Cardiac ventricle fibroblast (primary cell): ENCODE results near the gene TUBG1. TPM values are rescaled to one million over a fixed set of nuclear protein-coding genes. Genes with fewer than 3 reads are reported as not detected.

ENCODE experiments used
- total RNA-seq: library from RNA; depleted of rRNA; stranded (reverse); fragments of >200 nt; gene quantifications from 2 replicates; pipeline ENCODE4 v1.2.3, GENCODE V29; 2015

TUBG1 gene
- total RNA-seq = 21.8 and 25.5 TPM in 2 replicates

DNA sequence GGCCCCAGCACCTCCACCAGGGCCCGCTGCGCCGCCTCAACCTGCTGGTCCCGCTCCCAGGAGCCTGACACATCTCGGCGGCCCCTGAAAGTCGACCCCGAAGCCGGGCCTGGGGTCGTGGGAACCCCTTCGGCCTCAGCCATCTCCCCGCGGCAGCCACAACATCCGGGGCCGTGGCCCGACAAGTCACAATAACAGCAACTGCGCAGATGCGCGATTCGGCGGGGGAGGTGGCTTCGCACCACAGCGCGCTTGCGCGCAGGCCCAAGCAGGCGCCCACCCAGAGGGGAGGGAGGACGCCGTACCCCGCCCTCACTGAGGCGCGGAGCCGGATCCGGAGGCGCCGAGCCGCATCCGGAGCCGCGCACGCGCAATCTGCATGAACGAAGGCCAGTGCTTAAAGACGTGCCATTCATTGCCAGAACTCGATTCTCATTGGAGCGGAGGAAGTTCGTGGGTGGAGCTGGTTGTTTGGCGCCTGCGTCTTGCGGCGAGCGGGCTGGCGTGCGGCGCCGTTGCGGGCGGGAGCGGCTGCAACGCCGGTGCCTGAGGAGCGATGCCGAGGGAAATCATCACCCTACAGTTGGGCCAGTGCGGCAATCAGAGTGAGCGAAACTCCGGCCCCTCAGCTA lies at the start of gene TUBG1, which contains the start of gene RETREG3:
TUBG1 (plus strand) TSS at position 502 of the 632 bp plus-strand sequence; CDS start at position 557, 55 bp downstream.
RETREG3 (minus strand) TSS at position 193 of the 632 bp plus-strand sequence; CDS start at position 143, 50 bp downstream.

DNA sequence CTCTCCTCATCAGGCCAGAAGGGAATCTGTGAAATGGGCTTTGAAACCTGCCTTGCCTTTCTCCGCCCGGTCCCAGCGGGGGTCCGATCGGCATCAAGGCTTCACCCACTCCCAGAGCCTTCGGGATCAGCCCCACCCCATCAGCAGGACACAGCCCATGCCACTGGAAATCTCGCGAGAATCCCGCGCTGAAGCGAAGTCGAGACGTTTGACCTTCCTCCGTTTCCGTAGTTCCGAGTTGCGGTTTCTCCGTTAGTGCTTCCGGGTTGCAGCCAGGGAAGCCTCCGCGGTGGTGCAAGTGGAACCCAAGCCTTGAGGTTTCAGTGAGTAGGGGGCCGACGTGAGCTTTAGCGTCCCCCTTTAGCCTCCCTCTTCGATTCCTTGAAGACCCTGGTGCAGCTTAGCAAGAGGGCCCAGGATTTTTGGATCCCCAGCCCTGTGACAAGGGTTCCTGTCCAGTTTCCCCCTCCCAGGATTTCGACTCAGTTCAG lies 47.5 kb upstream of the TUBG1 start, which contains the start of gene COASY:
COASY (plus strand) TSS at position 252 of the 491 bp plus-strand sequence. CDS start 475 bp downstream, outside the sequence.

DNA sequence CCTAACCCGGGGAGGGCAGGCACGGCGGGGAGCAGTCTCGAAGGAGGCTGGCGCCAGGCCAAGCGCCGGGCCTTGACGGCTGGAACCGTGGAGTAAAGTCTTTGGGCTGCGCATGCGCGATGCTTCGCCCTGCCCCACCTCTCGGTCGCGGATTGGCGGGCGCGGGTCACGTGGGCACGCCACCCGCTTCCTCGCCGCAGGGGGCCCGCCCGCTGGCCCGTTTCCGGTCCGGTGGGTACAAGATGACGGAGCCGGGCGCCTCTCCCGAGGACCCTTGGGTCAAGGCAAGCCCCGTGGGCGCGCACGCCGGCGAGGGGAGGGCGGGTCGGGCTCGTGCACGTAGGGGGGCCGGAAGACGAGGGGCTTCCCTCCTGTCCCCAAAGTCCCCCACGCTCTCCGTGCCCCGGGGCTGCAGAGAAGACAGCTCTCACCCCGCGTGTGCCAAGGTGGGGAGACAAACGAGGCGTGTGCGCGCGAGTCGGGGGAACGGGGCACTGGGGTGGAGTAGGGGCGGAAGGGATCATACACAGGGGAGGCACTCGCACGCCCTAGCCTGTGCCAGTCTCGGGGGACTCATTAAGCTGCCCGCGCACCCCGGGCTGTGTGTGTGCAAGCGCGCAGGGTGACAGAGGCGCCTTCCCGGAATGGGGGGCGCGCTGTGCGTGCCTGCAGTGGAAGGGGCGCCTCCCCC lies 42.5 kb upstream of the TUBG1 start, which contains the start of gene MLX:
MLX (plus strand) TSS at position 218 of the 691 bp plus-strand sequence; CDS start at position 243, 25 bp downstream.

DNA sequence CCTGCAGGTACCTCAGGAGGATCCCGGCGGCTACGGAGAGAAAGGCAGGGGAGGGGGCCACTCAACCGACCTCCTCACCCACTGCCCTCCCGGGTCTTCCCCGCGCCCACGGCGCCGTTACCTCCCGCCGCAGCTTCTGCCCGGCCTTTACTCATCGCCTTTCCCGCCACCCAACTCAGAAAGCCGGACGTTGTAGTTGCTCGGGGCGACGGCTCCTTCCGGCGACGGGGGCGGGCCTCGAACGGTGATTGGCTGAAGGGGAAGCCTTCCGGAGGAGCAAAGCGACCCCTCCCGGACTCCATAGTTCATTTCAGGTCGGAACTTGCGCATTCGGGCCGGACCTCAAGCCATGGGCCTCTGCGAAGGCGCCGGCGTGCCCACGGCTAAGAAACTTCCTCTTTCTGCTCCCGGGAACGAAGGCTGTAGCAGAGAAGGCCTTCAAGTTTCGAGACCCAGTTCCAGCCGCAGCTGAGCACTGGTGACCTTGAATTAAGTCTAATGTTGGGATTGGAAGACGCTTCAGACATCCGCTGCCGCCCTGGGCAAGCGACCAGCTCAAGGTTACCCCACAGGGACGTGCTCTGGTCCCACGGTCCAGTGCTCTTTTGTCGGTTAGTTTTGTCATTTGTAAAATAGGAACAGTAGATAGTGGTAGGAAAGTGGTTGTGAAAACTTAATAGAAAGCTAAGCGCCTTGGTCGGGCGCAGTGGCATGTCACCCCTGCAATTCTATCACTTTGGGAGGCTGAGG lies 31.8 kb upstream of the TUBG1 start, which contains the start of gene PSMC3IP:
PSMC3IP (minus strand) TSS at position 198 of the 750 bp plus-strand sequence; CDS start at position 155, 43 bp downstream.

DNA sequence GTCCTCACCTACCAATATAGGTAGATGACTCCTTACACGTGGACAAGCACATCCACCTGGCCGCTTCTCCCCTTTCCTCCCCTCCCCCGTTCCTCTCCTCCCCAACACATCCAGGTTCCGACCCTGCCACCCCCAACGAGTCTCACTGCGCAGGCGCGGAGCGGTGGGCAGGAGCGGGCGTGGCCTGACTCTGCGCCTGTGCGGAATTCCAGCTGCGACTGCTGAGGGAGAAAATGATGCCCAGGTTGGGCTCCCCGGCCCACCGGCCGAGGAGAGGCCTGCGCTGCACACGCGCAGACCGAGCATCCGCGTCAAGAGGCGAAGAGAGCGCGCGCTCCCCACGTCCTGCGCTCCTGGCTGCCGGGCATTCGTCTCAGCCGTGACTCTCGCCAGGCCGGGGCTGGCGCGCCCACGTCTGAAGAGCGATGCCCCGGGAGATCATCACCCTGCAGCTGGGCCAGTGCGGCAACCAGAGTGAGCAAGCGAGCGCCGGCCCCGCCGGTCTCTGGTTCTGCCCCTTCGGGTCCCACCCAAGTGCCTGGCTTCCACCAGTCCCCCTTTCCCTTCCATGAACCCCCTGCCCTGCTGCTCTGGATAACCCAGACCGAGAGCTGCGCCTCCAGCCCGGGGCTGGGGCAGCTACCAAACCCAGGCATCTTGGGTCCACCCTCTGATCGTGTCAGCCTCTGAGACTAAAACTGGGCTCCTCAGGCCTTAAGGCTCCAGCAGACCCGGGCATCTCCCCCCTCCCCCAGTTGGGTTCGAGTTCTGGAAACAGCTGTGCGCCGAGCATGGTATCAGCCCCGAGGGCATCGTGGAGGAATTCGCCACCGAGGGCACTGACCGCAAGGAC lies 49.8 kb downstream of the TUBG1 start, which contains the start of gene TUBG2:
TUBG2 (plus strand) TSS at position 206 of the 853 bp plus-strand sequence; CDS start at position 426, 220 bp downstream.

Other genes starting within 250 kb of the TUBG1 start
- 168 and 187 TPM in 2 replicates for gene STAT3, start 221.2 kb upstream of the TUBG1 start, total RNA-seq
- 527 and 577 TPM in 2 replicates for gene CAVIN1, start 186.4 kb upstream of the TUBG1 start, total RNA-seq
- 12.5 and 28.2 TPM in 2 replicates for gene ATP6V0A1, start 150.8 kb upstream of the TUBG1 start, total RNA-seq
- 53.7 and 64.0 TPM in 2 replicates for gene NAGLU, start 73.4 kb upstream of the TUBG1 start, total RNA-seq
- 0.10 and 1.6 TPM in 2 replicates for gene HSD17B1, start 56.8 kb upstream of the TUBG1 start, total RNA-seq
- 23.0 and 25.2 TPM in 2 replicates for gene COASY, start 47.5 kb upstream of the TUBG1 start, total RNA-seq
- 23.6 and 29.6 TPM in 2 replicates for gene MLX, start 42.6 kb upstream of the TUBG1 start, total RNA-seq
- 0.64 and 0.81 TPM in 2 replicates for gene PSMC3IP, start 32.0 kb upstream of the TUBG1 start, total RNA-seq
- 42.9 and 44.5 TPM in 2 replicates for gene RETREG3, start 309 bp upstream of the TUBG1 start, total RNA-seq
- 7.3 and 9.0 TPM in 2 replicates for gene TUBG2, start 49.6 kb downstream of the TUBG1 start, total RNA-seq
- gene PLEKHH3, start 67.3 kb downstream of the TUBG1 start, total RNA-seq = 14.2 and 16.8 TPM in 2 replicates
- 1.5 and 2.2 TPM in 2 replicates for gene CCR10, start 72.2 kb downstream of the TUBG1 start, total RNA-seq
- gene CNTNAP1, start 72.8 kb downstream of the TUBG1 start, total RNA-seq = 15.3 and 15.6 TPM in 2 replicates
- 13.1 and 14.2 TPM in 2 replicates for gene EZH1, start 135.4 kb downstream of the TUBG1 start, total RNA-seq
- gene RAMP2, start 151.5 kb downstream of the TUBG1 start, total RNA-seq = 0.24 and 1.8 TPM in 2 replicates
- 50.6 and 60.9 TPM in 2 replicates for gene VPS25, start 163.8 kb downstream of the TUBG1 start, total RNA-seq
- 1.4 and 1.5 TPM in 2 replicates for gene WNK4, start 170.9 kb downstream of the TUBG1 start, total RNA-seq
- gene COA3, start 189.0 kb downstream of the TUBG1 start, total RNA-seq = 46.9 and 82.1 TPM in 2 replicates
- not detected in 2 replicates for gene CNTD1, start 189.2 kb downstream of the TUBG1 start, total RNA-seq
- gene BECN1, start 214.6 kb downstream of the TUBG1 start, total RNA-seq = 57.2 and 68.1 TPM in 2 replicates
- gene PSME3, start 223.7 kb downstream of the TUBG1 start, total RNA-seq = 61.2 and 74.0 TPM in 2 replicates
- gene AOC2, start 234.9 kb downstream of the TUBG1 start, total RNA-seq = 0.34 and 1.4 TPM in 2 replicates
- gene AOC3, start 241.5 kb downstream of the TUBG1 start, total RNA-seq = 3.3 and 6.3 TPM in 2 replicates